HEK293 (cell line): ENCODE measurements around the gene KRTAP4-9.
"Not testable (repeated sequence)": the region's sequence is repeated elsewhere in the genome, so short reads cannot be mapped to it uniquely, and the experiment has no call there.

Source experiments
- CTCF ChIA-PET: fragments of 350-600 bp; formaldehyde crosslinking; extraction: SDS; loops from one replicate; lab custom pipeline; 2021; ENCODE audit warnings: antibody characterized with exemption; lab: Yijun Ruan, JAX
- POLR2A ChIA-PET: fragments of 300-600 bp; formaldehyde crosslinking; extraction: SDS; loops from one replicate; lab custom pipeline; 2020; ENCODE audit warnings: antibody characterized with exemption, inconsistent platforms; lab: Yijun Ruan, JAX
- H3K27ac ChIP-seq: fragments of 200-500 bp; sonication (Bioruptor generic); 2 replicates; pipeline ENCODE4 v1.5.1; 2014; ENCODE audit warnings: low read depth, low read length, control low read depth, inconsistent platforms; ENCODE audit errors: extremely low read depth
- H3K36me3 ChIP-seq, 2 experiments: fragments of 200-500 bp in 1 of 2; sonication (Bioruptor generic) in 1 of 2; 1 replicate in 1 of 2; 2 replicates in 1 of 2; pipeline ENCODE4 v1.5.1; 2014 to 2017; ENCODE audit warnings: inconsistent platforms in 2 of 2, low read length in 2 of 2; ENCODE audit not compliant: control insufficient read depth in 2 of 2, insufficient read depth in 1 of 2
- H3K4me1 ChIP-seq: fragments of 200-500 bp; sonication (Bioruptor generic); 2 replicates; pipeline ENCODE4 v1.5.1; 2014; ENCODE audit warnings: mild to moderate bottlenecking, low read length, inconsistent platforms; ENCODE audit not compliant: control insufficient read depth, insufficient read depth
- H3K4me3 ChIP-seq: 2 replicates; pipeline ENCODE4 v1.5.1; 2011; ENCODE audit warnings: low read depth, mild to moderate bottlenecking, control low read depth, low read length, moderate library complexity
- H3K9me3 ChIP-seq: fragments of 200-500 bp; sonication (Bioruptor generic); 2 replicates; pipeline ENCODE4 v1.5.1; 2014; ENCODE audit warnings: low read depth, low read length, inconsistent platforms; ENCODE audit not compliant: control insufficient read depth, insufficient read depth
- REPIN1 ChIP-seq: fragments of 450-650 bp; formaldehyde crosslinking; IDR thresholded peaks from 2 replicates; pipeline ENCODE4 v1.5.1; 2017; ENCODE audit warnings: missing biosample characterization, missing genetic modification characterization, low read depth
- SCRT1 ChIP-seq: fragments of 450-650 bp; formaldehyde crosslinking; IDR thresholded peaks from 2 replicates; pipeline ENCODE4 v1.5.1; 2016; ENCODE audit warnings: missing biosample characterization, missing genetic modification characterization, borderline replicate concordance
- SCRT2 ChIP-seq: fragments of 450-650 bp; formaldehyde crosslinking; IDR thresholded peaks from 2 replicates; pipeline ENCODE4 v1.5.1; 2016; ENCODE audit warnings: missing biosample characterization, missing genetic modification characterization
- SP2 ChIP-seq: fragments of 450-650 bp; formaldehyde crosslinking; IDR thresholded peaks from 2 replicates; pipeline ENCODE4 v1.5.1; 2016; ENCODE audit warnings: missing biosample characterization, missing genetic modification characterization
- ZBTB1 ChIP-seq: fragments of 450-650 bp; formaldehyde crosslinking; IDR thresholded peaks from 2 replicates; pipeline ENCODE4 v1.5.1; 2016; ENCODE audit warnings: missing biosample characterization, missing genetic modification characterization
- ZNF112 ChIP-seq: fragments of 450-650 bp; formaldehyde crosslinking; IDR thresholded peaks from 2 replicates; pipeline ENCODE4 v1.5.0; 2017; ENCODE audit warnings: missing biosample characterization, missing genetic modification characterization
- ZNF114 ChIP-seq: fragments of 450-650 bp; formaldehyde crosslinking; IDR thresholded peaks from 2 replicates; pipeline ENCODE4 v1.5.0; 2017; ENCODE audit warnings: missing biosample characterization, missing genetic modification characterization
- ZNF121 ChIP-seq: fragments of 450-650 bp; formaldehyde crosslinking; IDR thresholded peaks from 2 replicates; pipeline ENCODE4 v1.5.1; 2016; ENCODE audit warnings: missing biosample characterization, missing genetic modification characterization
- ZNF146 ChIP-seq: fragments of 450-650 bp; formaldehyde crosslinking; IDR thresholded peaks from 2 replicates; pipeline ENCODE4 v1.5.1; 2016; ENCODE audit warnings: missing biosample characterization, missing genetic modification characterization
- ZNF155 ChIP-seq: fragments of 450-650 bp; formaldehyde crosslinking; IDR thresholded peaks from 2 replicates; pipeline ENCODE4 v1.5.1; 2016; ENCODE audit warnings: missing biosample characterization, missing genetic modification characterization
- ZNF341 ChIP-seq: fragments of 450-650 bp; formaldehyde crosslinking; IDR thresholded peaks from 2 replicates; pipeline ENCODE4; 2016; ENCODE audit warnings: low read depth, missing biosample characterization, missing genetic modification characterization
- ZNF423 ChIP-seq: fragments of 450-650 bp; formaldehyde crosslinking; IDR thresholded peaks from 2 replicates; pipeline ENCODE4 v1.5.1; 2016; ENCODE audit warnings: missing biosample characterization, missing genetic modification characterization
- ZNF555 ChIP-seq: fragments of 450-650 bp; formaldehyde crosslinking; conservative IDR thresholded peaks from 2 replicates; pipeline ENCODE4 v1.5.1; 2017; ENCODE audit warnings: missing biosample characterization, mild to moderate bottlenecking, missing genetic modification characterization, inconsistent platforms
- ZNF76 ChIP-seq: fragments of 450-650 bp; formaldehyde crosslinking; IDR thresholded peaks from 2 replicates; pipeline ENCODE4; 2016; ENCODE audit warnings: low read depth, missing biosample characterization, missing genetic modification characterization, borderline replicate concordance
- ZNF785 ChIP-seq: fragments of 450-650 bp; formaldehyde crosslinking; IDR thresholded peaks from 2 replicates; pipeline ENCODE4 v1.5.1; 2016; ENCODE audit warnings: missing biosample characterization, missing genetic modification characterization
- TF ChIP-seq, protein P1 (sequence below): fragments of 450-650 bp; formaldehyde crosslinking; IDR thresholded peaks from 2 replicates; pipeline ENCODE4 v1.5.1; 2016; ENCODE audit warnings: missing biosample characterization, missing genetic modification characterization
- TF ChIP-seq, protein P2 (sequence below): fragments of 450-650 bp; formaldehyde crosslinking; IDR thresholded peaks from 2 replicates; pipeline ENCODE4 v1.5.1; 2016; ENCODE audit warnings: missing biosample characterization, missing genetic modification characterization
- TF ChIP-seq, protein P3 (sequence below): fragments of 450-650 bp; formaldehyde crosslinking; IDR thresholded peaks from 2 replicates; pipeline ENCODE4 v1.5.1; 2016; ENCODE audit warnings: missing biosample characterization, missing genetic modification characterization
- TF ChIP-seq, protein P4 (sequence below): fragments of 450-650 bp; formaldehyde crosslinking; IDR thresholded peaks from 2 replicates; pipeline ENCODE4 v1.5.1; 2016; ENCODE audit warnings: missing biosample characterization, missing genetic modification characterization
- TF ChIP-seq, protein P5 (sequence below): fragments of 450-650 bp; formaldehyde crosslinking; IDR thresholded peaks from 2 replicates; pipeline ENCODE4 v1.5.1; 2017; ENCODE audit warnings: missing biosample characterization, missing genetic modification characterization

KRTAP4-9 gene

DNA sequence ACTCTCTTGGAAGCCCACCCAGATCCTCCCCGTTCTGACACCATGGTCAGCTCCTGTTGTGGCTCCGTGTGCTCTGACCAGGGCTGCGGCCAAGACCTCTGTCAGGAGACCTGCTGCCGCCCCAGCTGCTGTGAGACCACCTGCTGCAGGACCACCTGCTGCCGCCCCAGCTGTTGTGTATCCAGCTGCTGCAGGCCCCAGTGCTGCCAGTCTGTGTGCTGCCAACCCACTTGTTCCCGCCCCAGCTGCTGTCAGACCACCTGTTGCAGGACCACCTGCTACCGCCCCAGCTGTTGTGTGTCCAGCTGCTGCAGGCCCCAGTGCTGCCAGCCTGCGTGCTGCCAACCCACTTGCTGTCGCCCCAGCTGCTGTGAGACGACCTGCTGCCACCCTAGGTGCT is at the start of gene KRTAP4-9:
Gene KRTAP4-9, plus strand, starts transcription at position 43 of the 400 bp plus-strand sequence. Its CDS starts 0 bp downstream, at position 43.
- H3K36me3 ChIP-seq, H3K4me3 ChIP-seq, CTCF ChIA-PET, H3K27ac ChIP-seq: not testable (repeated sequence)
- TF ChIP-seq SCRT1 (tag by site-specific recombination) = peak; percentile 79; the same call in 1 of the 2 replicates
- peak; percentile 67 for TF ChIP-seq SCRT2 (tag by site-specific recombination)
- TF ChIP-seq, all 188 proteins: peak for 2; not testable (repeated sequence) for 186
- POLR2A ChIA-PET, H3K9me3 ChIP-seq, H3K4me1 ChIP-seq: not testable (repeated sequence)

DNA sequence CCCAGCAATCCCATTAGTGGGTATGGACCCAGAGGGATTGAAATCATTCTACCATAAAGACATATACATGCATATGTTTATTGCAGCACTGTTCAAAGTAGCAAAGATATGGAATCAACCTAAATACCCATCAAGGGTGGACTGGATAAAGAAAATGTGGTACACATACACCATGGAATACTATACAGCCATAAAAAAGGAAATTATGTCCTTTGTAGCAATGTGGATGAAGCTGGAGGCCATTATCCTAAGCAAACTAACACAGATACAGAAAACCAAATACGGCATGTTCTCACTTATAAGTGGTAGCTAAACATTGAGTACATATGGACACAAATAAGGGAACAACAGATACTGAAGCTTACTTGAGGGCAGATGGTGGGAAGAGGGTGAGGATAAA is 47.6 kb upstream of the KRTAP4-9 start:
- Histone ChIP-seq H3K4me3 (no peak overlapping the region), H3K27ac (no peak overlapping the region), H3K4me1 (no peaks in the 10 kb centered on the region), H3K9me3 (no peaks in the 10 kb centered on the region), H3K36me3 (no peaks in the 10 kb centered on the region)
- CTCF ChIA-PET = no interaction called here
- TF ChIP-seq ZNF114 (tag by site-specific recombination) (no peak), SP2 (tag by site-specific recombination) (no peak), ZNF785 (no peak), ZNF423 (tag by site-specific recombination) (no peak), ZNF112 (tag by site-specific recombination) (no peak), ZNF146 (tag by site-specific recombination) (peak; percentile 94), REPIN1 (no peak), ZNF341 (no peak), ZNF555 (tag by site-specific recombination) (no peak), ZNF76 (tag by site-specific recombination) (no peak)
- TF ChIP-seq, protein P1, sequence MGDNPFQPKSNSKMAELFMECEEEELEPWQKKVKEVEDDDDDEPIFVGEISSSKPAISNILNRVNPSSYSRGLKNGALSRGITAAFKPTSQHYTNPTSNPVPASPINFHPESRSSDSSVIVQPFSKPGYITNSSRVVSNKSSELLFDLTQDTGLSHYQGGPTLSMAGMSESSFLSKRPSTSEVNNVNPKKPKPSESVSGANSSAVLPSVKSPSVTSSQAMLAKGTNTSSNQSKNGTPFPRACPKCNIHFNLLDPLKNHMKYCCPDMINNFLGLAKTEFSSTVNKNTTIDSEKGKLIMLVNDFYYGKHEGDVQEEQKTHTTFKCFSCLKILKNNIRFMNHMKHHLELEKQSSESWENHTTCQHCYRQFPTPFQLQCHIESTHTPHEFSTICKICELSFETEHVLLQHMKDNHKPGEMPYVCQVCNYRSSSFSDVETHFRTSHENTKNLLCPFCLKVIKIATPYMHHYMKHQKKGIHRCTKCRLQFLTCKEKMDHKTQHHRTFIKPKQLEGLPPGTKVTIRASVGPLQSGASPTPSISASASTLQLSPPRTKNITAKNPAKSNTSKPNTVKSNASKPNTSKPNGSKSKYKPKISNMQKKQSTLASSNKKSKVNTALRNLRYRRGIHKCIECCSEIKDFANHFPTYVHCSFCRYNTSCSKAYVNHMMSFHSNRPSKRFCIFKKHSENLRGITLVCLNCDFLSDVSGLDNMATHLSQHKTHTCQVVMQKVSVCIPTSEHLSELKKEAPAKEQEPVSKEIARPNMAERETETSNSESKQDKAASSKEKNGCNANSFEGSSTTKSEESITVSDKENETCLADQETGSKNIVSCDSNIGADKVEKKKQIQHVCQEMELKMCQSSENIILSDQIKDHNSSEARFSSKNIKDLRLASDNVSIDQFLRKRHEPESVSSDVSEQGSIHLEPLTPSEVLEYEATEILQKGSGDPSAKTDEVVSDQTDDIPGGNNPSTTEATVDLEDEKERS (tag by site-specific recombination) = 0 out of 2 replicates have a peak, but pooled peaks have one; percentile 63
- TF ChIP-seq, protein P2, sequence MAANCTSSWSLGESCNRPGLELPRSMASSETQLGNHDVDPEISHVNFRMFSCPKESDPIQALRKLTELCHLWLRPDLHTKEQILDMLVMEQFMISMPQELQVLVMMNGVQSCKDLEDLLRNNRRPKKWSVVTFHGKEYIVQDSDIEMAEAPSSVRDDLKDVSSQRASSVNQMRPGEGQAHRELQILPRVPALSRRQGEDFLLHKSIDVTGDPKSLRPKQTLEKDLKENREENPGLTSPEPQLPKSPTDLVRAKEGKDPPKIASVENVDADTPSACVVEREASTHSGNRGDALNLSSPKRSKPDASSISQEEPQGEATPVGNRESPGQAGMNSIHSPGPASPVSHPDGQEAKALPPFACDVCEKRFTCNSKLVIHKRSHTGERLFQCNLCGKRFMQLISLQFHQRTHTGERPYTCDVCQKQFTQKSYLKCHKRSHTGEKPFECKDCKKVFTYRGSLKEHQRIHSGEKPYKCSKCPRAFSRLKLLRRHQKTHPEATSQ (tag by site-specific recombination) = no peak
- TF ChIP-seq, protein P3, sequence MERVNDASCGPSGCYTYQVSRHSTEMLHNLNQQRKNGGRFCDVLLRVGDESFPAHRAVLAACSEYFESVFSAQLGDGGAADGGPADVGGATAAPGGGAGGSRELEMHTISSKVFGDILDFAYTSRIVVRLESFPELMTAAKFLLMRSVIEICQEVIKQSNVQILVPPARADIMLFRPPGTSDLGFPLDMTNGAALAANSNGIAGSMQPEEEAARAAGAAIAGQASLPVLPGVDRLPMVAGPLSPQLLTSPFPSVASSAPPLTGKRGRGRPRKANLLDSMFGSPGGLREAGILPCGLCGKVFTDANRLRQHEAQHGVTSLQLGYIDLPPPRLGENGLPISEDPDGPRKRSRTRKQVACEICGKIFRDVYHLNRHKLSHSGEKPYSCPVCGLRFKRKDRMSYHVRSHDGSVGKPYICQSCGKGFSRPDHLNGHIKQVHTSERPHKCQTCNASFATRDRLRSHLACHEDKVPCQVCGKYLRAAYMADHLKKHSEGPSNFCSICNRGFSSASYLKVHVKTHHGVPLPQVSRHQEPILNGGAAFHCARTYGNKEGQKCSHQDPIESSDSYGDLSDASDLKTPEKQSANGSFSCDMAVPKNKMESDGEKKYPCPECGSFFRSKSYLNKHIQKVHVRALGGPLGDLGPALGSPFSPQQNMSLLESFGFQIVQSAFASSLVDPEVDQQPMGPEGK = no peak
- POLR2A ChIA-PET = no interaction called here

DNA sequence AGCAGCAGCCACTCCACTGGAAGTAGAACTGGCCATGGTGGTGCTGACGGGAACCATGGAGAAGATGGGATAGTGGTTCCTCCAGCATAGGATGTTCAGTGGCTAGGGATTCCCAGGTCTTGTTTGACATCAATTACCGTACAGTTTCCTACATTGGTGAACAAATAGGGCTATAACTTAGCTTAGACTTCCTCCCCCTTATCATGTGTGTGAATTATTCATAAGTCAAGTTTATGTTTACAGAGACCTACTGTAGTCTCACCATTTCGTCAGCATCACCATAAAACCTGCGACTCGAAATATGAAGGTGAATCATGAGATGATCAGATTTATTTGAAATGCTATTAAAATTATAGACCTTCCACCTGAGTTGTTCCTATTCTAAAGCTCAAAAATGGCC is 46.4 kb upstream of the KRTAP4-9 start:
- ChIA-PET CTCF (interaction anchor here (0.6 to 0.7 kb wide), 4 partner anchors 17 to 1009 kb away, joined by 4 to 6 read pairs (median 4); no protein-coding TSS in a partner anchor), POLR2A (no interaction called here)
- Histone ChIP-seq H3K4me3 (no peak overlapping the region), H3K9me3 (no peaks in the 10 kb centered on the region), H3K36me3 (no peaks in the 10 kb centered on the region), H3K4me1 (no peaks in the 10 kb centered on the region), H3K27ac (no peak overlapping the region)
- TF ChIP-seq ZNF121 (tag by site-specific recombination) (no peak), ZBTB1 (tag by site-specific recombination) (no peak), ZNF155 (tag by site-specific recombination) (no peak)
- TF ChIP-seq, protein P4, sequence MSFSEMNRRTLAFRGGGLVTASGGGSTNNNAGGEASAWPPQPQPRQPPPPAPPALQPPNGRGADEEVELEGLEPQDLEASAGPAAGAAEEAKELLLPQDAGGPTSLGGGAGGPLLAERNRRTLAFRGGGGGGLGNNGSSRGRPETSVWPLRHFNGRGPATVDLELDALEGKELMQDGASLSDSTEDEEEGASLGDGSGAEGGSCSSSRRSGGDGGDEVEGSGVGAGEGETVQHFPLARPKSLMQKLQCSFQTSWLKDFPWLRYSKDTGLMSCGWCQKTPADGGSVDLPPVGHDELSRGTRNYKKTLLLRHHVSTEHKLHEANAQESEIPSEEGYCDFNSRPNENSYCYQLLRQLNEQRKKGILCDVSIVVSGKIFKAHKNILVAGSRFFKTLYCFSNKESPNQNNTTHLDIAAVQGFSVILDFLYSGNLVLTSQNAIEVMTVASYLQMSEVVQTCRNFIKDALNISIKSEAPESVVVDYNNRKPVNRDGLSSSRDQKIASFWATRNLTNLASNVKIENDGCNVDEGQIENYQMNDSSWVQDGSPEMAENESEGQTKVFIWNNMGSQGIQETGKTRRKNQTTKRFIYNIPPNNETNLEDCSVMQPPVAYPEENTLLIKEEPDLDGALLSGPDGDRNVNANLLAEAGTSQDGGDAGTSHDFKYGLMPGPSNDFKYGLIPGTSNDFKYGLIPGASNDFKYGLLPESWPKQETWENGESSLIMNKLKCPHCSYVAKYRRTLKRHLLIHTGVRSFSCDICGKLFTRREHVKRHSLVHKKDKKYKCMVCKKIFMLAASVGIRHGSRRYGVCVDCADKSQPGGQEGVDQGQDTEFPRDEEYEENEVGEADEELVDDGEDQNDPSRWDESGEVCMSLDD = no peak
- TF ChIP-seq, protein P5, sequence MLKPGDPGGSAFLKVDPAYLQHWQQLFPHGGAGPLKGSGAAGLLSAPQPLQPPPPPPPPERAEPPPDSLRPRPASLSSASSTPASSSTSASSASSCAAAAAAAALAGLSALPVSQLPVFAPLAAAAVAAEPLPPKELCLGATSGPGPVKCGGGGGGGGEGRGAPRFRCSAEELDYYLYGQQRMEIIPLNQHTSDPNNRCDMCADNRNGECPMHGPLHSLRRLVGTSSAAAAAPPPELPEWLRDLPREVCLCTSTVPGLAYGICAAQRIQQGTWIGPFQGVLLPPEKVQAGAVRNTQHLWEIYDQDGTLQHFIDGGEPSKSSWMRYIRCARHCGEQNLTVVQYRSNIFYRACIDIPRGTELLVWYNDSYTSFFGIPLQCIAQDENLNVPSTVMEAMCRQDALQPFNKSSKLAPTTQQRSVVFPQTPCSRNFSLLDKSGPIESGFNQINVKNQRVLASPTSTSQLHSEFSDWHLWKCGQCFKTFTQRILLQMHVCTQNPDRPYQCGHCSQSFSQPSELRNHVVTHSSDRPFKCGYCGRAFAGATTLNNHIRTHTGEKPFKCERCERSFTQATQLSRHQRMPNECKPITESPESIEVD (tag by site-specific recombination) = no peak
